ENCODE results near the gene AZIN2.

AZIN2 gene

GRCh38 chr1:33148615-33149014, 67.7 kb downstream of the AZIN2 start:
- in situ Hi-C loops (cut with HindIII; ENCODE audit: low sequenced_read_pairs): no loop called here
- no peak for DNase-seq (ENCODE audit: low read depth, low spot score)
- no peak for TF ChIP-seq CTCF (IDR thresholded peaks at IDR 0.05; ENCODE audit: low read depth, low read length)
- H3K4me3 ChIP-seq (ENCODE audit: low read depth, low read length): no peak overlapping the region

- TF ChIP-seq CTCF (IDR thresholded peaks at IDR 0.05; ENCODE audit: low read depth, low read length): no peak
- DNase-seq (ENCODE audit: low read depth, low spot score): no peak
Observed at GRCh38 chr1:33149453-33150190, 68.7 kb downstream of the AZIN2 start.

GRCh38 chr1:33150522-33150921, 69.6 kb downstream of the AZIN2 start:
- no peak for DNase-seq (ENCODE audit: low read depth, low spot score)
- TF ChIP-seq CTCF (IDR thresholded peaks at IDR 0.05; ENCODE audit: low read depth, low read length): no peak
- in situ Hi-C loops (cut with HindIII; ENCODE audit: low sequenced_read_pairs): no loop called here
- H3K4me3 ChIP-seq (ENCODE audit: low read depth, low read length): no peak overlapping the region

More at GRCh38 chr1:33149453-33150190, 68.7 kb downstream of the AZIN2 start:
- in situ Hi-C loops (cut with HindIII; ENCODE audit: low sequenced_read_pairs): no loop called here
- H3K4me3 ChIP-seq (ENCODE audit: low read depth, low read length): no peak overlapping the region

- no peak overlapping the region for H3K4me3 ChIP-seq (ENCODE audit: low read depth, low read length)
- no peak for DNase-seq (ENCODE audit: low read depth, low spot score)
- TF ChIP-seq CTCF (IDR thresholded peaks at IDR 0.05; ENCODE audit: low read depth, low read length): no peak
- in situ Hi-C loops (cut with HindIII; ENCODE audit: low sequenced_read_pairs): no loop called here
Observed at GRCh38 chr1:33151116-33151515, 70.2 kb downstream of the AZIN2 start.

- no peak overlapping the region for H3K4me3 ChIP-seq (ENCODE audit: low read depth, low read length)
- in situ Hi-C loops (cut with HindIII; ENCODE audit: low sequenced_read_pairs): no loop called here
- peak; percentile 64 for DNase-seq (ENCODE audit: low read depth, low spot score)
- TF ChIP-seq CTCF (IDR thresholded peaks at IDR 0.05; ENCODE audit: low read depth, low read length): no peak
Observed at GRCh38 chr1:33152685-33153432, 71.9 kb downstream of the AZIN2 start.

- H3K4me3 ChIP-seq (ENCODE audit: low read depth, low read length): no peak overlapping the region
- in situ Hi-C loops (cut with HindIII; ENCODE audit: low sequenced_read_pairs): no loop called here
- DNase-seq (ENCODE audit: low read depth, low spot score): no peak
- TF ChIP-seq CTCF (IDR thresholded peaks at IDR 0.05; ENCODE audit: low read depth, low read length): no peak
Observed at GRCh38 chr1:33153650-33154049, 72.7 kb downstream of the AZIN2 start.
